Fibroblast of villous mesenchyme (primary cell): ENCODE data around the gene PJA2. TPM values are rescaled to one million over a fixed set of nuclear protein-coding genes. Genes with fewer than 3 reads are reported as not detected.

Experiments
- DNase-seq: peaks from one replicate; pipeline ENCODE4 v3.0.0-alpha.2; 2010; ENCODE audit warnings: low read depth
- H3K4me3 ChIP-seq: 2 replicates; pipeline ENCODE4 v1.5.1; 2011; ENCODE audit warnings: low read depth, mild to moderate bottlenecking, low read length
- total RNA-seq: library from RNA; depleted of rRNA; stranded (reverse); fragments of >200 nt; gene quantifications from 2 replicates; pipeline ENCODE4 v1.2.3, GENCODE V29; 2012
- TF ChIP-seq, protein P1 (sequence below): IDR thresholded peaks from 2 replicates; pipeline ENCODE4 v1.5.1; 2012; ENCODE audit warnings: low read depth, mild to moderate bottlenecking, low read length; ENCODE audit not compliant: insufficient read depth

PJA2 gene
- total RNA-seq, 1 donor, result 105 TPM

DNA sequence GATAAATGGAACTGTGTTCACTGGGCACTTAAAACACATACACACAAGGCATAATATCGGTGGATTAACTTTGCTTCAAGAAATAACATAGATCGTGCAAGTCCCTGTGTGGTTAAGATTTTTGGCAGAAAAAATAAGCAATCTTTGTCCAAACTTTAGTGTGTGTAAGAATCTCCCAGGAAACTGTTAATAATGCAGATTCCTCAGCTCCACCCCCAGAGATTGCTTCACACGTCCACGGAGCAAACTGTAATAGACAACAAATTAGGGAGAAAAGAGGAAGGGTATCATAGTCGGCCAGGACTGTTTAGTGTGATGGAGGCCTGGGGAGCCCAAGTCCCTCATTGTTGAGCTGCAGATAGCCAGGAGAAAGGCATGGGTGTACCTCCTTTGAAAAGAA lies 84.8 kb downstream of the PJA2 start:
- no peak overlapping the region for H3K4me3 ChIP-seq
- TF ChIP-seq, protein P1, sequence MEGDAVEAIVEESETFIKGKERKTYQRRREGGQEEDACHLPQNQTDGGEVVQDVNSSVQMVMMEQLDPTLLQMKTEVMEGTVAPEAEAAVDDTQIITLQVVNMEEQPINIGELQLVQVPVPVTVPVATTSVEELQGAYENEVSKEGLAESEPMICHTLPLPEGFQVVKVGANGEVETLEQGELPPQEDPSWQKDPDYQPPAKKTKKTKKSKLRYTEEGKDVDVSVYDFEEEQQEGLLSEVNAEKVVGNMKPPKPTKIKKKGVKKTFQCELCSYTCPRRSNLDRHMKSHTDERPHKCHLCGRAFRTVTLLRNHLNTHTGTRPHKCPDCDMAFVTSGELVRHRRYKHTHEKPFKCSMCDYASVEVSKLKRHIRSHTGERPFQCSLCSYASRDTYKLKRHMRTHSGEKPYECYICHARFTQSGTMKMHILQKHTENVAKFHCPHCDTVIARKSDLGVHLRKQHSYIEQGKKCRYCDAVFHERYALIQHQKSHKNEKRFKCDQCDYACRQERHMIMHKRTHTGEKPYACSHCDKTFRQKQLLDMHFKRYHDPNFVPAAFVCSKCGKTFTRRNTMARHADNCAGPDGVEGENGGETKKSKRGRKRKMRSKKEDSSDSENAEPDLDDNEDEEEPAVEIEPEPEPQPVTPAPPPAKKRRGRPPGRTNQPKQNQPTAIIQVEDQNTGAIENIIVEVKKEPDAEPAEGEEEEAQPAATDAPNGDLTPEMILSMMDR, result no peak
- DNase-seq, result peak; percentile 44

DNA sequence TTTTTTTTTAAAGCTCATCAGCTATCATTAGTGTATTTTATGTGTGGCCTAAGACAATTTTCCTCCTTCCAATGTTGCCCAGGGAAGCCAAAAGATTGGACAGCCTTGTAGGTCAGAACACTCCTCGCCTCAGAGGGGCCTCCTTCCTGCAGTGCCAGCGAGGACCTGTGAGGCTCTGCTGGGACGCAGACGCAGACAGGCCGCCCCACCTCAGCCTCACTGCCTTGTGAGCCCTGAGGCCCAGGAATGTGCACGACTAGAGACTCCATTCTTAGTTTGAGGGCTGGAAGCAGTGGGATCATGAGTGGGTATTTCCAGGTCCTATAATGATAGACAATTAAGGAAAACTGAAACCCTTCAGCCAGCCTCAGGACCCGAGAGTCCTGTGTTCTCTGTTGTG lies 85.4 kb downstream of the PJA2 start:
- DNase-seq, result no peak
- TF ChIP-seq, protein P1, result no peak
- no peak overlapping the region for H3K4me3 ChIP-seq

DNA sequence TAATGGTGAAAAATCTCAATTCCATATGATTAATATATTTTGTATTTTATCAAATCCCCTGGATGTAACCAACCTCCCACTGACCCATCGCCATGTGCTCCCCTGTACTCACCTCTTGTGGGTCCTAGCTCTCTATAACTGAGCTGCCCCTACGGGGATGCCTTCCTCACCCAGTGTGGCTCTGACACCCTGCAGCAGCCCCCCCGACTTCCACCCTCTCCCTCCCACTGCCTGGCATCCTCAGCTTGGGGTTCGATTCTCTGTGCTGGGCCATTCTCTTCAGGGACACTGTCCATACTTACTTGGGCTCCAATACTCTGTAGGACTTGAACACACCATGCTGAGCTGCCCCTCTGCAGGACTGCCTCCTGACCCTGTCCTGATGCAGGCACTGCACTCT lies 87.1 kb downstream of the PJA2 start:
- no peak overlapping the region for H3K4me3 ChIP-seq
- TF ChIP-seq, protein P1, result no peak
- no peak for DNase-seq

DNA sequence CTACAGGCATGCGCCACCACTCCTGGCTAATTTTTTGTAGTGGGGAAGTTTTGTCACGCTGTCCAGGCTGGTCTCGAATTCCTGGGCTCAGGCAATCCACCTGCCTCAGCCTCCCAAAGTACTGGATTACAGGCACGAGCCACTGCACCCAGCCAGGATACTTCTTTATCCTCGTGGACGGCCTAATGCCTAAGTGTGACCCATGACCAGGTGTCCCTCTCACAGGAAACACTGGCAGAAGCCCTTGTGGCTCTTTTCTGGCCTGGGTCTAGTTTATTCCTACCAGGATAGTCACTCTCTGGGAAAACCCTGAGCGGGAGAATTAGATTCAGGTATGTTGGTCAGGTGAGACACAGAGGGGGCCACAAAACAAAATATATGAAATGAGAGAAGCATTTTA lies 90.4 kb downstream of the PJA2 start:
- H3K4me3 ChIP-seq, result no peak overlapping the region
- TF ChIP-seq, protein P1, result no peak
- no peak for DNase-seq

DNA sequence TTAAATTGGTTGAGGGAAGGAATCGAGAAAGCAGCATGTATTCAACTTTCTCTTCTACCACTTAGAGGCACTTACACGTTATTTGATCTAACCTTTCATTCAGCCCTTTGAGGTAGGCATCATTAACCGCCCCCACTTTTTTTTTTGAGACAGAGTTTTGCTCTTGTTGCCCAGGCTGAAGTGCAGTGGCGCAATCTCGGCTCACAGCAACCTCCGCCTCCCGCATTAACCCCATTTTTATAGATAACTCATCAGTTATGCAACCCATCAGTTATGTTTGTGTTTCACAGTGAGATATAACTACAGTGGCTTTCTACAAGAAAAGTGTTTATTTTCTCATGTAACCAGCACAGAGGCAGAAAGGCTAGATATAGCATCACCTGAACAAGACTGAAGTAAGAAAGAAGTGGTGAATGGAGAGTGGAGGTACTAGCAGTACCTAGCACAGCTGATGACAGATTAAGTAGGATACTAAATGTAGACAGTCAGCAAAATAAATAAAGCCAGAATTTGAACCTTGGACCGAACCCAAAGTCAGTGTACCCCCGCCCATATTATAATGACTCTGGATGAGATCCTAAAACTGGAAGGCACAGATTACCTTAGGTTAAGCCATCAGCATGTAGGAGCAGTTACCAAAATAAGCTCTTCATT lies 91.2 kb downstream of the PJA2 start:
- TF ChIP-seq, protein P1, result no peak
- H3K4me3 ChIP-seq, result no peak overlapping the region
- peak; percentile 65 for DNase-seq

DNA sequence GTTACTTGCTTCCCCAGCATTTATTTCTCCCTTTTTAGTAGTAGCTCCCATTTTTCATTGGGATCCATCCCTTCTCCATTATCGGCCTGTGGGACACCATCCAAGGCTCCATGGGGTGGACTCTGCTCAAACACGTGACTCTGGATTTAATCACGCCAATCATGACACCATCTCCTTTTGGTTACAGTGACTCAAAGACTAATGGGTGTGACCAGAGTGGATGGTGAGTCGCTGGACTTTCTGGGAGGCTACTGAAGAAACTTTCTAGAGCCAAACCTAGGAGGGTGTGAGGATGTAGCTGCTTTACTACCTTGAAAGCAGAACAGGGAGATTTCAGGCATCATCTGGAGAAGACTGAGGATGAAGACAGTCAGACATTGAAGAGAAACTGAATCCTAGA lies 93.1 kb downstream of the PJA2 start:
- no peak for DNase-seq
- TF ChIP-seq, protein P1, result no peak

DNA sequence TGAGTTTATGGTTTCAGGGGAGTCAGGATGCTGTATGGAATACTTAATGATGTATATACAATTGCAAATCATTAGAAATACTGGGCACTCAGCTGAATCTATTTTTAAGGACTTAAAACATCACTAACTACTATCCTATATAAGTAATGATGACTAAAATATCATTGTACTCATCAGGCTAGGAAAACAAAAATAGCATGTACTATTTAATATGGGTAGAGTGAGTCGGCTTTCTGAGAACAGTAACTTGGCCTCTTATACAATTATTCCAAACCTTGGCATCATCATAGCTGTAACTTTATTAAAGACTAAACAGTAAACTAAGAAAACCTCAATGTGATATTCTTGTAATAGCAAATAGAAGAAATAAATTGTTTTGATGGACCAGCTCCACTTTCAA lies 94.5 kb downstream of the PJA2 start:
- no peak overlapping the region for H3K4me3 ChIP-seq
- TF ChIP-seq, protein P1, result no peak
- DNase-seq, result no peak

More for the DNA sequence above, 93.1 kb downstream of the PJA2 start:
- no peak overlapping the region for H3K4me3 ChIP-seq
